OCI-M1 (cell line): ENCODE data around the gene LNPEP.
A peak's percentile ranks its signal among the peaks of the same experiment; 100 is the strongest.

Experiments
- DNase-seq: peaks from one replicate; lab custom pipeline; 2025; lab: John Stamatoyannopoulos, UW

LNPEP gene

DNA sequence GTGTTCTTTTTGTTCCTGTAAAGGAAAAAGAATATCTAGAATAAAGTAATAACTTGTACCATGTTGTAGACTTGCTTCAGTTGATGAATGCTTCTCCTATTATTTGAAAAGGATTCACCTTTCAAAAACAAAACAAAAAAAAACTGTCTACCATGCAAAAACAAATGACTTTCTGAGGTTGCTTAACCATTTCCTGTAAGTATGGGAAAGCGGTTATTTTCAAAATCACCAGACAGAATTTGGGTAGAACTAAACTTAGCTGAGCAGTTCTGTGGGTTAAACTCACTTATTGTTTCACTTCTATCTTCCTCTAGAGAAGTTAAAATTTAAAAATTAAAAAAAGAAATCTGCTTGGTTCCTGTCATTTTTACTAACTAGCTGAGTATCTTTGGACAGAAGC lies 25.2 kb downstream of the LNPEP start:
- DNase-seq = peak; percentile 65

DNA sequence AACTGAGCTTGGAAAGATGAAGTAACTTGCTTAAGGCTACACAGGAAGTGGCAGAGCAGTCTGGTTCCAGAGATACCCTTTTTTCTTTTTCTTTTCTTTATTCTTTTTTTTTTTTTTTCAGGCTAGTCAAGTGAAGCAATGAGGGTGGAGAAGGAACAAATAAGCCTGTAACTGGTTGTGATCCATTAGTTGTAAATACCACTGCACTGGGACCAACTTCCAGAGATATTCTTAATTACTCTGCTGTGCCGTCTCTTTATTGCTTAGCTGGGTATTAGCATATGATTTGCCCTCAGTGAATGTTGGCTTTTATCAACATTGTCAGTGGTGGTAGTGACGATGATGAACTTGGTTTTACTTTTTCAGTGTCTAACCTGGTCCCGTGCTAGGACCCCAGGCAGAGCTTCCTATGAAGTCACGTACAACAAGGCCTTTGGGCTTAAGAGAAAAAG lies 26.7 kb downstream of the LNPEP start:
- peak; percentile 73 for DNase-seq

DNA sequence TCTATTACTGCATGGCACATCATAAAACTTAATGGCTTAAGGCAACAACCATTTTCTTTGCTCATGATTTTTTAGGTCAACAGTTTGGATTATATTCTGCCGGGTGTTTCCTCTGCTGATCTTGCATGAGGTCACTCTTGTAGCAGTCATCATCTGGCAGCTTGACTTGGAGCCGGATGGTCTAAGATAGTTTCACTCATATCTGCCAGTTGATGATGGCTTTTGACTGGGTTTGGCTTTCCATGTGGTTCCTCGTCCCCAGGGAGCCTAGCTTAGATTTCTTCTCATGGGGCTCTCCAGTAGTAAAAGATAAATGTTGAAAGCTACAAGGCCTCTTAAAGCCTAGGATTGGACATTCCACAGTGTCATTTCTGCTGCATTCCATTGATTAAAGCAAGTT lies 27.4 kb downstream of the LNPEP start:
- DNase-seq = peak; percentile 87

DNA sequence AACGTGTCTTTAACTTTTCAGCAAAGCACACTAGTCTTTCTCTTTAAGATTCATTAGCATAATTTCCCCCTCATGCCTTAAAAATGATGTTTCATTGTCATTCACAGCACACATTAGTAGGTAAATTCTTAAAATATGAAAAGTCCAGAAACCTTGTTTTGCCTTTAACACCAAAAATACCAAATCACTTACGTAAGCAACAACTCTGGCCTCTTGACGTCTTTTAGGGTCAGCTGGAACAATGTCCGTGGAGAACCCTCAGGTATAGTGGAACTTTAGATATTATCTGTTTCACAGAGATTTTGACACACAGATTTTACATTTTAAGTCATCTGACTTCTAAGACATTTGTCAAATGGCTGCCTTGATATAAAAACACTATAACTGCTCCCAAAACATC lies 30.9 kb downstream of the LNPEP start:
- DNase-seq = no peak

DNA sequence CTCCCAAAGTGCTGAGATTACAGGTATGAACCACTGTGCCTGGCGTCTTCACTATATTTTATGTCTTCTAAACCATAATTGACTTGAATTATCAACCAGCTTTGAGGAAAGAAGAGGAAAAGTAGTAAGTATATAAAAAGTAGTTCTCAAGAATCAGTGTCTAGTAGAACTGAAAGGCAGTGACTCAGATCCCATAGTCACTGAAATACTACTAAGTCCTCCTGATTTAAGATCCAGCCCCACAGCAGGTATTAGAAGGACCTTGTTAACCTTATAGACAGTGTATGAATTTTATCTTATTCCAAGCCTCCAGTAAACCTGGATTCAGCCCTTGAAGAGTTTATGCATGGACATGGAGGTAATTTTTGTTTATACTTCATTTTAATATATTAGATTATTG lies 31.5 kb downstream of the LNPEP start:
- DNase-seq = no peak

DNA sequence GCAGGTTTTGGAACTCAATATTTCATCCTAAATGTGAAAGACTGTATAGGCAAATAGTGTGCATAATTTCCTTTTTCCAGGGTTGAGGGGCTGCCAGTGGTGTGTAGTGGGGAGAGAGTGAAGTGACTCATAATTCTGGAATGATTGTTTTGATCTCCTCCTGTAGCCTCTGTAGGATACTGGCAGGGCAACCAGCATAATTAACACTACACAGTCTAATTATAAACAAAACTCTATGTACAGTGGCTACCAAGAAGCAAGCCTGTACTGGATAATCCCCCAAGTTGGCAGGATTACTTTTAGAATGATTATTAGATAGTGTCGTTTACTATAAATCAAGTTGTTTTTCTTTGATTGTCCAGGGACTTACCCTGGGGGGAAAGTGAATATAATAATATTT lies 32.2 kb downstream of the LNPEP start:
- no peak for DNase-seq

DNA sequence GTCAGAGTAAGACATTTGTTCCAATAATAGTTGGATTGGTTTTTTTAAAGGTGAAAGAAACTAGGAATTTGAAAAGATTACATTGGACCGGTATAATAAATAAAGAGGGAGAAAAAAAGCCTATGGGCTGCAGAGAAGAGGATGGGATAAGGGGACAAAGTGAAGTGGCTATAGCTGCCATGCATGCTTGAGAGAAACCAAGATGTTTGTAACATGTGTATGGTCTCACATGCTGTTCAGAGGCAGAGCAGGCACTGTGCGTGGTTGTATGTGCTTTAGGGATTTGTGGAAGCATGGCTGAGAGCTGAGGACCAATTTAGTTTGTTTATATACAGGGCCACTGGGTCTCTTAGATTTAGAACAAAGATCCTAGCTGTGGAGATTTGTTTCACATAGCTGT lies 32.7 kb downstream of the LNPEP start:
- DNase-seq = no peak

DNA sequence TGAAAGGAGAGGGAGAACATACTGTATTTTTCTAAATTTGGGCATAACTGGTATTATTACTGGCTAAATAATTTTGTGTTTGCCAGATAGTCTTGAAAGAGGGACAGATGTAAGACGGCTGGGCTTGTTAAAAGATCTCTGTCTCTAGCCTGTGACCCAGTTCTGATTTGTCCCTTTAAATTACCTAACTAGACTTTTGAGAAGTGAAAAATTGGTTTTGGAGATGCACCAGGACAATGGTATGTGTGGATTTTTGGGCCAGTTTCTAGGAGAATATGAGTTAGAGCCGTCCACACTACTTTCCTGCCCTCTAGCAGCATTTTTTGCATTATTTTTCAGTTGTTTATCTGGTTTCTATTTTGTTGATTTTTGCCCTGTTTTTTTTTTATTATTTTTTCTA lies 33.5 kb downstream of the LNPEP start:
- no peak for DNase-seq

DNA sequence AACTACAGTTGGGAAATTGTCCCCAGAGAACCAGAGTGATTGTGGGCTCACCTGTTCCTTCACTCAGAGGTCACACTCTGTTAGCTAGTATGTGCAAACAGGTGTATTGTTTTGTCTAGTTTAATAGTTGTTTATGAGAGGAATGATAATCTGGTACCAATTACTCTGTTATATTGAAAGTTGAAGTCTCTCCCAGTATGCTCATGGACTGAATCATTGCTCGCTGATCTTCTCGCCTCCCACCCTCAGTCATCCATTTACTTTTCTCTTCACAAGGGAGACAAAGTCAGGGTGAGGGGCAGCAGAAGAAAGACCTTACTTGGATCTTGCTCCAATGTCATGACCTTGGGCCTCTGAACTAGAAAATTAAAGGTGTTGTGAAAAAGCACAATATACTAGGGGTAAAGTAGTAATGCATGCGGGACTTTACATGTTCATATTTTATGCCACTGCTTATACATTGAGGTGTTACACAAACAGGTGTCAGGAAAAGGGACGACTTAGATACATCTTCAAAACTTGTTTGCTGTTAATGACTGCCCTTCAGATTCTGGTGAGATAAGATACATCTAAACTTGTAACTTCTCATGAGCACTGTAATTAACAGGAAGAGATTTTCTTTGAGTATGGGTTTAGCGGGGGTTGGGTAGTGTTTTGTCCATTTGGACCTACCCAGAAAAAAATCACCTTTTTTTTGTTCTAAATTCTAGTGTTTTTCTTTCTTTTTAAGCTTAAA lies 36.9 kb downstream of the LNPEP start:
- DNase-seq = no peak

DNA sequence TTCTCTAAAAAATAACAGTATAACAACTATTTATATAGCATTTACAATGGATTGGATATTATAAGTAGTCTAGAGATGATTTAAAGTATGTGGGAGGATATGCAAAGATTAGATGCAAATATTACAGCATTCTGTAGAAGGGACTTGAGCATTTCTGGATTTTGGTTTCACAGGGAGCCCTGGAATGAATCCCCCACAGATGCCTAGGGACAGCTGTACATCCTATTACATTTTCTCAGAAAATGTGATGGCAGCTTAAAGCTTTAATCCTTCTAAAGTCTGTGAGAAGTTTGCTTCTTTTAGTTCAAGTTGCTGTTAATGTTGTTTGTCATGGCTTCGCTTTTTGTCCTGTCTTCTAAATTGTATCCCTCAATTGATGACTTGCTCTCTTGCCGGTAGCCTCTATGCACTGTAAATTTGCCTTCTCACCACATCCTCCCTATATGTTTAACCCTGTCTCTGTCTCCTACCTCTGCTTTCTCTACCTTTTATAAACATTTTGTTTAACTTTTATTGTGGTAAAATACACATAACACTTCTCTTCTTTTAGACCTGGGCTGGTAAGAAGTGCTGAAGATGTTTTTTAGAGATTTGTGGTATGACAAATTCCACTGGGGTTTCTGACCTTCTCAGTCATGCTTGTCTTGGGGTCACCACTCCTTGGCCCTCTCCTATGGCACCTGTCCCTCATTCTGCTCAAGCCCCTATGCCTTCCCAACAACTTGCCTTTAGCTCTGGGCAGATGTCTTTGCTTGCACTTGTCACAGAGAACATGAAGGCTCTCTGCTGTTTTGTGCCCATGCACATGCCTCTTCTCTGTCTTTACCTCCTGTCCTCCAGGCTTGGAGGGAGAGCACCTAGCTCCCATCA lies 37.9 kb downstream of the LNPEP start:
- no peak for DNase-seq

DNA sequence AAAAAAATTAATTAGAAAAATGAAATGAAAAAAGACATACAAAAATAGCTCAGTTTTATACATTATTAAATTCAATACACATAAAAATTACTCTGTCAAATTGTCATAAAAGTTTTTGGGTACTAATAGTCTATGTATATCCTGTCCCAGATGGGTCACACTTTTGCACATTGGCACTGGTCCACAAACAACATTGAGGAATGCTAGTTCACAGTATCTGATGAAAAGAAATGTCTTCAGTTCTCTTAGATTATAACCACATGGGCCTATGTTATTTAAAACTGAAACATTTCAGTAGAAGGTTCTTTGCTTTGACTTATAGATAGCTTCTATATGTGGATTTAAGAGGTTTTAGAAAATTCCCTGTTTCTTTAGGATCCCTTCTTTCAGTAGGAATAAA lies 39.8 kb downstream of the LNPEP start:
- no peak for DNase-seq

DNA sequence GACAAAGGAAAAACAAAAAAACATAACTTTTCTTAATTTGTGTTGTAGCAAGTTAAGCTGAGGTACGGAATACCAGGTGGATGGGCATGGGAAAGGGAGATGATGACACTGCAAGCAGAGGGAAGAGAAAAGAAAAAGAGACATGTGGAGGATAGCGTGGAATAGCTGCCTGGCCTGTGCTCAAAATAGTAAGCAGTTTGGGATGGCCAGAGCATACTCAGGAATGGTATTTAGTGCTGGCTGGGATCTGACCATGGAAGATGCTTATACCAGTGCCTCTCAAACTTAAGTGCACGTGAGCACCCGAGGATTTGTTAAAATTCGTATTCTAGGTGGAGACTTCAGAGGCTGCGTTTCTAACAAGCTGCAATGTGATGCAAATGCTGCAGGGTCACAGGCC lies 41.3 kb downstream of the LNPEP start:
- no peak for DNase-seq

DNA sequence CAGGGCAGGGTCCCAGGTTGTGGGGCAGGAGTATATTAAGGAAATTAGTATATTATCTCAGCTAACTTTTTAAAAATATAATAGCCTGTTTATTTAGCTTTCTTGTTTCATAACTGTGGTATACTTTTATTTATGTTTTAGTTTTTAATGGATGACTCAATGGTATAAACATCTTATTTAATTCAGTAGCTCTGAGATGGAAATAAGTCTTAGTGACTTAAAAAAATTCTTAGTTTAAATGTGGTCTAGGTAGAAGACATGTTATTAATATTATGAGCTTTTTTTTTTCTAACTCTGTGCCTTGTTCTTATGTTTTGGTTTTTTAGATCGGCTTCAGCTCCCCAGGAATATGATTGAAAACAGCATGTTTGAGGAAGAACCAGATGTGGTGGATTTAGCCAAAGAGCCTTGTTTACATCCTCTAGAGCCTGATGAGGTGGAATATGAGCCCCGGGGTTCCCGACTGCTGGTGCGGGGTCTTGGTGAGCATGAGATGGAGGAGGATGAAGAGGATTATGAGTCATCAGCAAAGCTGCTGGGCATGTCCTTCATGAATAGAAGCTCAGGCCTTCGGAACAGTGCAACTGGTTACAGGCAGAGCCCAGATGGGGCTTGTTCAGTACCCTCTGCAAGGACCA lies 43.1 kb downstream of the LNPEP start:
- DNase-seq = no peak

DNA sequence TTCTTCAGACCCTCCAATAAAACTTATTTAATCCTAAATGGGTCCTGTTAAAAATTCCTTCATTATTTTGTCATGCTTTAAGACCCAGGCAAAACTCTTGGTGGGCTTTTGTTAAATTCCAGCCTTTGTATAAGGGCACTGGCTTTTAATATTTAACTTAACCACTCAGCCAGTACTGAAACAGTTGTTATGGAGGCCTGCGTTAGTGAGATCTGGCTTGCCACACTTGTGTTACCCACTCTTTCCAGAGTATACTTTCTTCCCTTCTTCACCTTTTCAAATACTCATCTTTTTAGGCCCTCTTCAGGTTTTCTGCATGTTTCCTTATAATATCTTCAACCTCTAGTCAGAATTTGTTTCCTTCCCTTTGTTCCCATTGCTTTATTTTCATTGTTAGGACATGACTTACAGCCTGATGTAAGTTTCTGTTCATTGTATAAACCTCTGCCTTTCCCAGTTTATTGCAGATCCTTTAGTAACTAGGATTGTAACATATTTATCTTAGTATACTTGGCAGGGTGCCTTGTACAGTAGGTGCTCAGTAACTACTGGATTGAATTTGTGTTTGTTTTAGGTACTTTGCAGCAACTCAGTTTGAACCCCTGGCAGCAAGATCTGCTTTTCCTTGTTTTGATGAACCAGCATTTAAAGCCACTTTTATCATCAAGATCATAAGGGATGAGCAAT lies 48.8 kb downstream of the LNPEP start:
- no peak for DNase-seq

DNA sequence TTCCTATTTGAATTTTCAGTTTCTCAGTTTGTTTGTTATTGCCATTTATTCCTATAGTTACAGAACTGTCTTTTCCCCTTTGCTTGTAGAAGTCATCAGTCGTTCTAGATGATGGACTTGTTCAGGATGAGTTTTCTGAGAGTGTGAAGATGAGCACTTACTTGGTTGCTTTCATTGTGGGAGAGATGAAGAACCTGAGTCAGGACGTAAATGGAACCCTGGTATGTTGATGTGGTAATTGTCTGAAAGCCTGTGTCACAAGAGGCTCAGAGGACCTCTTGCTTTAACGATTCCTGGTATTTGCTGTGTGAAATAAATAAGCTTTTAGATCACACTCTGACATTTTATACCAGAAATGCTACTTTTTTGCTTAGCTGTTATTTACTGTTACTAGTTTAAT lies 50.6 kb downstream of the LNPEP start:
- no peak for DNase-seq

DNA sequence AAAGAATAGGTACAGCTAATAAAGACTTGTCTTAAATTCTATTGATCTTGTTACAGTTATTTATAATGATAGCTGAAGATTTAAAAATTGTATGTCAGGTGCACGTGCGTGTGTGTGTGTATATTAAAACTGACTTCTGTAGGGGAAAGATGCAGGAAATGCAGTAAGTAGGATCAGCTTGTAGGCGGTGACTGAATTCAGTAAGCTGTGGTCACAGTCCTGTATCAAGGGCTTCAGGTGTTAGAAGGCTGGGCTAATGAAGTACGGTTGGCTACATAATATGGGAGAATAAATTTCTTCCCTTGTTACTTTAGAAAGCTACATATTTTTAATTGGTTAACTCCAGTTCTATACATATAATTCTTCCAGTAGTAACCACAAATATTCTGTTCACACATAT lies 54.2 kb downstream of the LNPEP start:
- DNase-seq = no peak

DNA sequence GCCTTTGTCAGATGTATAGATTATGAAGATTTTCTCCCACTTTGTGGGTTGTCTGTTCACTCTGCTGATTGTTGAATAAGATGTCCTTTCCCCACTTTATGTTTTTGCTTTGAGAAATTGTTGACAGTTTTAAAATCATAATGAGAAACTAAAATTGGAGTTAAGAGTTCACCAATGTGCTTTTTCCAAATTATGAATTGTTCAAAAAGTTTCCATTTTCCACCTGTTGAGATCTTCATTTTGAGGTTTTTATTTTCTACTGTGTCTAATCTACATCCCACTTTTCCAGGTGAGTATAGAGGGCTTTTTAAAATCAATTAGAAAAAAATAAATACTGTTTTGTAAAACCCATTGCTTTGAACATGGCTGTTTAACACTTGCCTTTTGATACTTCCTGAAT lies 55.8 kb downstream of the LNPEP start:
- no peak for DNase-seq

DNA sequence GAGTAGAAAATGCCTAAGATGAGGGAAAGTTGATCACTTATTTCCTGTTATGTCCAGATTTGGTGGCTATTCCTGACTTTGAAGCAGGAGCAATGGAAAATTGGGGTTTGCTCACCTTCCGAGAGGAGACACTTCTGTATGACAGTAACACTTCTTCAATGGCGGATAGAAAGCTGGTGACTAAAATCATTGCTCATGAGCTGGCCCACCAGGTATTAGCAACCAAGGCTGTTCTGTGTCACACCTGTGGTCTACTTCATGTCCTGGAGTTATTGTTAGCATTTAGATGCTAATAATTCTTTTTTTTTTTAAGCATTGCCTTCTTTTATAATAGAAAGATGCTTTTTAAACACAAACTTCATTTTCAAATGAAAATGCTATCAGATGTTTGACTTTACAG lies 57.9 kb downstream of the LNPEP start:
- no peak for DNase-seq

DNA sequence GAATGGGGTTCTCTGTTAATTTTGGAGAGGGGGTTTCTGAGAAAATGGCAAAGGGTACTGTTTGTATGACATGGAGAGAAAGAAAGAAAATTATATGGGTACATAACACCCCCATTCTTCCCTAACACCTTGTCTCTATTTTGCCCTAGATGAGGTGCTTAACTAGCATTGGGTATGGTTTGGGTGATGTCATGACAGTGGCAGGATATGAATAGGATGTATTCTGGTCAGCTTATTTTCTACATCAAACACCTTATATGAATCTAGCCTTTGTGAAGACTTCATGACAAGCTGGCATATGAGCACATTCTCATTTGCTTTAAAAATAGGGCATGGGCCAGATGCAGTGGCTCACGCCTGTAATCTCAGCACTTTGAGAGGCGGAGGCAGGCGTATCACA lies 58.6 kb downstream of the LNPEP start:
- no peak for DNase-seq

DNA sequence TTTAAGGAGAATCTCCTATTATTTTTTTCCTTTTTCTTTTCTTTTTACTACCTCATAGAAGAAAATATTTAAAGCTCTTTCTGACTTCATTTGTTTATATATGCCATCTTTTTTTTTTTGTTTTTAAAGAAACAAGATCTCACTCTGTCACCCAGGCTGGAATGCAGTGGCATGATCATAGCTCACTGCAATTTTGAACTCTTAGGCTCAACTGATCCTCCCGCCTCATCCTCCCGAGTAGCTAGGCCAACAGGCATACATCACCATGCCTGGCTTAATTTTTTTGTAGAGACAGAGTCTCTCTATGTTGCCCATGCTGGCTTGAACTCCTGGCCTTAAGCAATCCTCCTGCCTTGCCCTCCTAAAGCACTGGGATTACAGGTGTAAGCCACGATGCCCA lies 59.5 kb downstream of the LNPEP start:
- no peak for DNase-seq

DNA sequence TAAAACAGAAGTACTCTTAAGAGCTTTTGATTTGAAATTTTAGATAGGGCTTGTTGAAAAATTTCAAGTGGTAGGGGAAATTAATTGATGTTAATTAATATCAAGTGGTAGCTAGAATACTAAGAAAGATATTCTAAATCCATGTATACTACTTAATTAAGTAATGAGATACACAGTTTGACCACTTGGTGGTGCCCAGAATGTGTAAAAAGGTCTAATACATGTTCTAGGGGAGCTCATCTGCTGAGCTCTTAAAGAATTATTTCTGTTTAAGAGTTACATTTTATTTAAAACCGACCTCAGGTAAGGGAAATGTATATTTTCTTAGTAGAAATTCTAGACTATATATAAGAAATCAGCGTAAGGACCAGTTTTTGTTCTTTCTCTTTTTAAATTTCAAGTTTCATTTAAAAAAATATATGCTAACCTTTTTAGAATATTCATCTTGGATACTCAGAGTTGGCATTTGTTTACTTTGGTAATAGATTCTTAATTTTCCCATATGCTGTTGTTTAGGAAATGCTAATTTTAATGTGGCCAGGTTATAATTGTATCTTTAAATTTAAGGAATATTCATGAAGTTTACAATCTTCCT lies 61.5 kb downstream of the LNPEP start:
- peak; percentile 74 for DNase-seq

DNA sequence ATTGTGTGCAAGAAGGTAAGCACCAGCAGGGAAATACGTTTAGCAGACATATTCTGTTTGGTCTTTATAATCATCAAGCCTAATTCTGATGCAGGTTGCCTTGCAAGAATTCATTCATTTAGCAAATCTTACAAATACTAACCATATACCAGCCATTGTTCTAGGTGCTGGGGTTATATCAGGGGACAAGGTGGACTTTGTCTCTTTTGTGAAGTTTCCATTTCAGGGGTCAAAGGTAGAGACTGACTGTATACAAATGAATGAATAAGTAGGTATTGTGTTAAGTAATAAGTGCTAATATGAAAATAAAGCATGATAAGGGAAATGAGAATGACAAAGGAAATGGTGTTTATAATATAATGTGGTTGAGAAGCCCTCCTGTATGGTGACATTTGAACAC lies 64.0 kb downstream of the LNPEP start:
- DNase-seq = no peak
